Keratinocyte (primary cell): Measurements from ENCODE around the gene BRSK2.

Experiments
- CTCF ChIP-seq, 3 experiments: IDR thresholded peaks in 1 of 3; conservative IDR thresholded peaks in 1 of 3; optimal IDR thresholded peaks in 1 of 3; 2 replicates in 2 of 3; 3 replicates in 1 of 3; pipeline versions ENCODE3 to v1.5.1; 2011; ENCODE audit warnings: low read length in 3 of 3, mild to moderate bottlenecking in 3 of 3, moderate library complexity in 2 of 3, control low read depth in 1 of 3, inconsistent platforms in 1 of 3; ENCODE audit not compliant: insufficient read depth in 2 of 3; ENCODE audit errors: extremely low read depth in 1 of 3
- EZH2 ChIP-seq: IDR thresholded peaks from one replicate; pipeline ENCODE4 v1.6.1; 2012; ENCODE audit warnings: inconsistent platforms, mild to moderate bottlenecking, low read length, moderate library complexity

GRCh38 chr11:1491379-1491778 lies 101.6 kb downstream of the BRSK2 start:
- TF ChIP-seq CTCF (optimal IDR thresholded peaks at IDR 0.05 in 1 of 3, IDR thresholded peaks at IDR 0.05 in 1 of 3, conservative IDR thresholded peaks at IDR 0.05 in 1 of 3; ENCODE audit: extremely low read depth in 1 of 3, insufficient read depth in 2 of 3, low read length in 3 of 3) (no peak), EZH2 (no peak)
